UCSD-AML1 (cell line): ENCODE measurements around the gene SORT1.
"Not testable (repeated sequence)": the region's sequence is repeated elsewhere in the genome, so short reads cannot be mapped to it uniquely, and the experiment has no call there.

ENCODE experiments used
- DNase-seq: peaks from one replicate; lab custom pipeline; 2025; ENCODE audit not compliant: unreplicated experiment; lab: John Stamatoyannopoulos, UW

The SORT1 gene

DNA sequence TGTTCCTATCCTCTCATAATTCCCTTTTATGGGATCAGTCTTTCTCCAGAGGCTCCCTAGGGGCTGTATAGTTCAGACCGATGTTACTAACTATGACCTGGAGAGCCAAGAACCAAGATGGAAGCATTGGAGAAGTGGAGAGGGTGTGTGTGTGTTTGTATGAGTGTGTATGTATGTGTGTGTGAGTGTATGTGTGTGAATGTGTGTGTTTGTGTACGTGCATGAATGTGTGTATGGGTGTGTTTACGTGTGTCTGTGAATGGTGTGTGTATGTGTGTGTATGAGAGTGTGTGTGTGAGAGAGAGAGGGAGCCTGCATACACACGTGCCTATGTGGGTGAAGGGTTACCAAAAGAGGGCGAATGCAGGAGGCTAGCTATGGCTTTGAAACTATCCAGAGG lies 95.8 kb downstream of the SORT1 start:
- DNase-seq, result no peak

DNA sequence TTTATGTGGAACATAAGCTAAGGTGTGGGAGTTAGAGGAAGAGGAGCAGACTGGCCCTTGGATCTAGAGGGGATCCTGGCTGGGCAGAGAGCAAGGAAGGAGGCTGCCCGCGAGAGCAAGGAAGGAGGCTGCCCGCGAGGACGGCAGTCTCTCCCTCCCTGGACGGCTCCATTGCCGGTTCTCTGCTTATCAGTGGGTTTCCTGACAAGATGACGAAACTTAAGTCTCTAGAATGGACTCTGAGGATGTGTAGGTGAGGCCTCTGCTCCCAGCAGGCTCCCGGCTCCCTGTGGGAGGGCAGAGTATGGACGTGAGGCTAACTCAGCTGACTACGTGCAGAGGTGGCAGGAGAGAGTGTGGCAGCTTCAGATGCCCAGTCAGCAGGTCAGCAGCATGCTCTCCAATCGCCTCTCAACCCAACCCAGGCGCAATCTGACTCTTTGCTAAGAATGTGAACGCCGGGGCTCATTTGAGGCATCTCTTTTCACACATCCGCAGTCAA lies 97.0 kb downstream of the SORT1 start:
- DNase-seq, result no peak

DNA sequence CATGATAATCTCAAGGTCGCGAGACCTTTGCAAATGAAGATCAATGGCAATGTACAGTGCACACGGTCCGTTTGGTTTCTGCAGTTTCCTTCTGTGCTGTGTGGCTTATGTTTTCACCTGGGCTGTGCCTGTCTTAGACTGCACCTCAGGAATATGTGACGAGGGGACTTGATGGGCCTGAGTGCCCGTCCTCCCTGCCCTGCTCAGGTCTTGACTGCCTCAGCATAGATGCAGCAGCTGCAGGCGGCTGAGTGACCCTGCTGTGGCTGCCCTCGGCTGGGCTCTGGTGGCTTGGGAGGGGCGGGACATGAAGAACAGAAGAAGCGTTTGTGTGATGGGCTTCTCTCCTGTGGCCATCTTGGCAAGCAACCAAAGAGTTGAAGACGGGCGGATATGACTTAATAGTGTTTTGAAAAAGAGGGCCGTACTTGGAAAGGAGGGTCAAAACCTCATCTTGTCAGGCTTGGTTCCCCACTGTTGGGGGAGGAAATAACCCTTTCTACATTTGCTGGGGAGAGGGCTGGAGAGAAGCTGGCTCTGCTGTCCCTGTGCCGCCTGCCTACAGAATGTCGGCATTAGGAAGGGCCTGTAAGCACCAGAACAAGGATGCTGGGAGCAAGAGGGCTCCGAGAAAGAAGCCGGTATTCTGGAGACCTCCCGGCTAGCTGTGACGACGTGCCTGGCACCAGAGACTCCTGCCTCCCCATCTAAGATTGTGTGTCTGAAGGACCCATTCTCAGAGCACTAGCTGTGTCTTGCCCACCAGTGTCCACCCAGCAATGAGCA lies 98.0 kb downstream of the SORT1 start:
- no peak for DNase-seq

DNA sequence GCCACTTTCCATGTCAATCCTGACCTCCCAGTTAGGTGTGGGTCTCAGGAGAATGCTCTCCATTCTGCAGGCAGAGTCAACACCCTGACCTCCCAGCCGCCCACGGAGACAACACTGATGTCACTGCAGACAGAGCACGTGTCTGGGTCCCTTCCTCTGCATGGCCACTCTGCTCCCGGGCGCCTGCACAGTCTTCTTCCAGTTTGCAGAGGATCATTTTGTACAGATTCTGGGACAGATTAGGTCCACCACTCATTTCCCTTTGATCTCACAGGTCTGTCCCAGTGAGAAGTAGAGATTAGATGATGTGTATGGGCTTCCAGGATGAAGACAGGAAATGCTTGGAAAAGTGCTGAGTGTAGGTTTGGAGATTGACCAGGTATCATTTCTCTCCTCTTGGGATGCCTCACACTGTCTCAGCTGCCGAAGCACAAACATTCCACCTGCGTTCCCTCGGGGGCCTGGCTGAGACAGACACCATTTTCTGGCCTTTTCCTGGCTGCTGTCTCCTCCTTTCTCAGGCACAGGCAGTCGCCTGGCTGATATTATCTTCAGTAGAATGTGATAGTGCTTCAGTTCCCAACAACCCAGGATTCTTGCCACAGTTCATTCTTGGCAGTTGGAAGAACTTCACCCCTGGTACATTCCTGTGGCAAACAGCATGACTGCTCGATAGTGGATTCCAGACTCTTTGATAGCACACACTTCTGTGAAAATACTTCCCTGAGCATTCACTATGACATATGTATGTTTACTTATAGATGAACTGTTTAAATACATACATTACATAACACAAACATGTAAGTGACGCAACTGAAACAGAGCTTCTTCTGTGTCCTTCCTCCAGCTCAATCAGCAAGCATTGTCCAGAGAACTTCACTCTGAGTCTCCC lies 98.8 kb downstream of the SORT1 start:
- no peak for DNase-seq

DNA sequence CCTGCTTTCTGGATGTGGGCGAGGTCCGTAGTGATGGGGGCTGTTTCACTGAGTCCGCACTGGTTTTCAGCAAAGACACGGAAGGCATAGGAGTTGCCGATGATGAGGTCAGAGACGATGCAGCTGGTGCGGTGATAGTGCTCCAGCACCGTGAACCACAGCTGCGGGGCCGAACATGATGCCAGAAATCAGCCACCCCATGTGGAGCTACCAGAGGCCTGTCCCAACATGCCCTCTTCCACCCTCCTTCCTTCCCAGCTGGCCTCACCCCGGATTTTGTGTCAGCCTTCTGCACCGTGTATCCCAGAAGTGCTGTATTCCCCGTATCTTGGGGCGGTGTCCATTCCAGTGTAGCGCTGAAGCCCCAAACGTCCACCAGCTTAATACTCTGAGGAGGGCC lies 100.9 kb downstream of the SORT1 start:
- DNase-seq, result no peak

DNA sequence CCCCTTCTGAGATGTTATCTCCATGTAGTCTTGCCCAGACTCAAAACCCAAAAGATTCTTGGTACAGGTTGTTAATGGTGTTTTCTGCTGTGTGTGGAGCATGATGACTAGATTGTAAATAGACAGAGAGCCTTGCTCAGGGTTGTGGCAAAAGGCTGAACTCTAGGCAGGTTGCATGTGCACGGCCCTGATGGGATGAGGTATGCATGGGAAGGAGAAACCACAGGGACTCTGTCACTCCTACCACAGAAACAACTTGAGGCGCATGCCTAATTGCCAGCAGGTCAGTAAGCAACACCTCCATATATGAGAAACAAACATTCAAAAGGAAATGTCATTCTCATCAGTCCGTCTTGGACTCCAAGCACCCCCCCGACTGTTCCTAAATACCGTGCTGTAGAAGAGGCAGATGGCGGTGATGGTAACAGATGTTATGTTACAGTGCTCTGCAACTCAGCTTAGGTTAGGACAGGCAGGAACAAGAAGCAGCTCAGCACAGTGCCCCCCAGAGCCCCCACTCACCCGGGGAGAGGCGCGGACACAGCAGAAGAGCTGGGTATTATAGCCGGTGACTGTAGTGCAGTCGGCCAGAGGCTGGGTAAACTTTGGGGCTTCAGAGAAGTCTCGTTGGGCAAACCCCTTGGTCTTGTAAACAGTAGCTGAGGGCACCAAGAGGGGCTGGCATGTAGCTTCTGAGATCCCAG lies 101.9 kb downstream of the SORT1 start:
- DNase-seq, result no peak

DNA sequence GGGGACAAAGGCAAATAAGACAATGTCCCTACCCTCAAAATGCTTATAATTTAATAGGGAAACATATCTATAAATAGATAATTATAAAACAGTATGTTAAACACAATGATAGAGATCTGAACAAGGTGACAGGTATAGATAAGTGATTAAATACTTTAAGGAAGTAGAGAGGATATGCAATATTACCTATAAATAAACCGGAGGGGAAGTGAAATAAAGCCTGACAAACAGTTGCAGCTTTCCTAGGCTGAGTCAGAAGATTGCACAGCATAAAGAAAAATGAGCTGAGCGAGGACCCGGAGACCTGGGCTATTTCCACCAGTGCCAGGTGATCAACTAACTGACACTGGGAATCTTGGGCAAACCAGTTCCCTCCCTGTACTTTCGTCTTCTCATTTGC lies 103.2 kb downstream of the SORT1 start:
- no peak for DNase-seq

DNA sequence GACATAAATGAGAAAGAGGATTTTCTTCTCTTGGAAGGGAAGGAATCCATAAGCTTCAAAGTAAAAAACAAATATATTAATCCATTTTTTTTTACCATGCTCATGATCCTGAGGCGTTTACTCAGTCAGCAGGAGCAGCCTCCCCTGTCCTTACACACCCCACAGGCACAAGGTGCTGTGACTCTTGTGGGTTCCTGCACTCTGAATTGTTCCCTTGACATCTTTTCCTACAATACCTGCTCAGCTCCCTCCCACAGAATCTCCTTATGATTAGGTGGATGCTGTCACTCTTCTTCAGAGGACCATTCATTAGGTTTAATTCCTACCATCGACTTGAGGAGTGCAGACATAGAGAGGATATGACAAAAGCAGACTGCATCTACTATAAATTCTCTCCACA lies 104.7 kb downstream of the SORT1 start:
- no peak for DNase-seq

DNA sequence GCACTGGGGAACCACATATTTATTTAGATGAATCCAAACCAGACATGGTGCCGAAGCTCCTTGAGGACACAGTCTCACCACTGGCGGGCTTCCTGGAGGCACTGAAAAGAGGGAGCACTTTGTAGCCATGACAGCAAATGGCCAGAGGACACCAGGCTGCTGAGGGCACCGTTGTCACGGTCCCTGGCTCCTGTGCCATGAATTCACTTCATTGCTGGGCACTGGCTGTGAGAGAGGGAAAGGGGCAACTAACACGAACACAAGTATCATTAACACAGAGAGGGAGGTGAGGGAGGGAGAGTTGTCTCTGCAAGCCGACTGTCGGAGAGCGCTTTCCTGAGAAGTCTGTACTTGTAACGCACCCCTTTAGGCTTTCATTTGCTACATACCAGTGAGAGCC lies 105.4 kb downstream of the SORT1 start:
- DNase-seq, result no peak

DNA sequence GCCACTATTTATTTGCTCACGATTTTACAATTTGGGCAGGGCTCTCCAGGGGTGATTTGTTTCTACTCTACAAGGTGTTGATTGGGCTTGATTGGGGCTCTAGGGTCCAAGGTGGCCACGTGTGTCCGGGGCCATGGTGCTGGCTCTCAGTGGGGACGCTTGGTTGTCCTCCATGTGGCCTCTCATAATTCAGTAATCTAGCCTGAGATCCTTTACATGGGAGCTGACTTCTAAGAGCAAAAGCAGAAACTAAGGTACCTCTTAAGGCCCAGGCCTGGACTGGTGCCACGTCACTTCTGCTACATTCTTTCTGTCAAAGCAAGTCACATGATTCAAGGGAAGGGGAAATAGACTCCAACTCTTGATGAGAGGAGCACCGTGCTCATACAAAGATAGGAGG lies 106.7 kb downstream of the SORT1 start:
- no peak for DNase-seq

DNA sequence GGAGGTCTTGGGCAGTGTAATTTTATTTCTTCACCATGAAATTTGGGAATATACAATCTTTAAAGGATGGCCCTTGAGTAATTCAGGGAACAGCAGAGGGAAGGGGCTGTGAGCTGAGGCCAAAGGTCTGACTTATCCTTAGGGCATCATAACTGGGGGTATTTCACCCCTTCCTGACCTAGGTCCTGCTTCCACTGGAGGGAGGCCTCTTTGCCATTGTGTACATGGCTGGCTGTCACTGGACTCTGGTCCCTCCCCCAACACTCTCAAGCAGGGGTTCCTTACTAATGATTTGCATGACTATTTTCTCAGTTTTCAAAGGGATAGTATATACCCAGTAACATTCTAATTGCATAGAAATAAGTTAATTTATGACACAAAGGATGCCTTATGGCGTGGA lies 107.6 kb downstream of the SORT1 start:
- no peak for DNase-seq

DNA sequence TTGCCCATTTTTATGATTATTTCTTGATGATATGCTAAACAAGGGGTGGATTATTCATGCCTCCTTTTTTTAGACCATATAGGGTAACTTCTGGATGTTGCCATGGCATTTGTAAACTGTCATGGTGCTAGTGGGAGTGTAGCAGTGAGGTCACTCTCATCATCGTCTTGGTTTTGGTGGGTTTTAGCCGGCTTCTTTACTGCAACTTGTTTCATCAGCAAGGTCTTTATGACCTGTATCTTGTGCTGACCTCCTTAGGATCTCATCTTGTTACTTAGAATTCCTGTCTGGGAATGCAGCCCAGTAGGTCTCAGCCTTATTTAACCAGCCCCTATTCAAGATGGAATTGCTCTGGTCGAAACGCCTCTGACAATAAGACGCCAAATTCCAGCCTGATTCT lies 111.0 kb downstream of the SORT1 start:
- not testable (repeated sequence) for DNase-seq

DNA sequence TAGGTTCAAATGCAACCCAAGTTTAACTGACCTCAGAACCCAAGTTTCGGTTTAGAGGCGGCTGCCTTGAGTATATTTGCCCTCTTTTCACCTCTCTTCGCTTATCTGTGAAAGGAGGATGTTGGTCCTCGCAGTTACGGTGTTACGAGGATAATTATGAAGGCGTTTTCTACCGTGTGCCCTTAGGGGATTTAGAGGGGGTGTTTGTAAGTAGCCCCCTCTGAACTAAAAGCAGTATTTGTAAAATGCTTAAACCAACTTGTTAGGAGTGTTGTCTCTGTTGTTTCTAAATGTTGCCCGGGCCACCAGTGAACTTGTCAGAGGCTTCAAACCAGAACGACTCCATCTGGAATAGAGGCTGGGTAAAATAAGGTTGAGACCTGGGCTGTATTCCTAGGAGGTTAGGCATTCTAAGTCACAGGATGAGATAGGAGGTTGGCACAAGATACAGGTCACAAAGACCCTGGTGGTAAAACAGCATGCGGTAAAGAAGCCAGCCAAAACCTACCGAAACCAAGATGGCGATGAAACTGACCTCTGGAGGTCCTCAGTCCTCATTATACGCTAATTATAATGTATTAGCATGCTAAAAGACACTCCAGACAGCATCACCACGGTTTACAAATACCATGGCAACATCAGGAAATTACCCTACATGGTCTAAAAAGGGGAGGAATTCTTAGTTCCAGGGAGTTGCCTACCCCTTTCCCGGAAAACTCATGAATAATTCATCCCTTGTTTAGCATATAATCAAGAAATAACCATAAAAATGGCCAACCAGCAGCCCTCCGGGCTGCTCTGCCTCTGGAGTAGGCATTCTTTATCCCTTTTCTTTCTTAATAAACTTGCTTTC lies 113.7 kb downstream of the SORT1 start:
- DNase-seq, result no peak

DNA sequence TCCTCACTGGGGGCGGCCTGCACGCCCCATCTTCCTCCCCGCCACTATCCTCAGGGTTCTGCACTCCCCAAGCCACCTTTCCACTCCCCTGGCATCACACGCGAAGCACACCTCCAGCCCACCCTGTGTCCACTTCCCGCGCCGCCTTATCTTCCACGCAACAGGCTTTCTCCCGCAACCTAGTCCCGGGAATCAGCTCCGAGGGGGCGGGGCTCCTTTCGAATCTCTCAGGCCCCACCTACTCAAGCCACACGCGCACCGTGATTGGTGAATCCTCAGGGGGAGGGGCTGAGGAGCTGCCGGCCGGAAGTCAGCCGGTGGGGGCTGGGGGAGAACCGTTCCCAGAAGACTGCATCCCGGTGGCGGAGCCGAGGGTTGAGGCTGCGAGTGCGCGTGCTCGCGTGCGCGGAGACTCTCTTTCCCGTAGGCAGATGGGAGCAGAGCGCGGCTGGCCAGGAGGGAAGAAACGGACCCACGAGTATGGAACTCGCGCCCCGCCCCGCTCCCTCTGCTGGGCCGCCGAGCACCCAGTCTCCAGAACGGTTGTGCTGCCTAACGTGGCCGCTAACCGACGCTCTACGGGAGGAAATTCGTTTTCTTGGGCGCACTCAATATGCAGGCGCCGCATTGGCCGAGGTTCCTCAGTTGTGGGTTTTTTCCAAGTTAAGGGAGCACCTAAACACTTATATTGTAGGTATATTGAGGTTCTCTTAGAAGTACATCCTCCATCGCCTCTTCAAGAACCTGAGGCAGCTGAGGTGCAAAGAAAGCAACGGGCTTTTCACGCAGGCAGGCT lies 114.6 kb downstream of the SORT1 start, which contains the start of gene PSRC1:
PSRC1 (minus strand) TSS at position 194 of the 796 bp plus-strand sequence.
- DNase-seq, result peak; percentile 93

DNA sequence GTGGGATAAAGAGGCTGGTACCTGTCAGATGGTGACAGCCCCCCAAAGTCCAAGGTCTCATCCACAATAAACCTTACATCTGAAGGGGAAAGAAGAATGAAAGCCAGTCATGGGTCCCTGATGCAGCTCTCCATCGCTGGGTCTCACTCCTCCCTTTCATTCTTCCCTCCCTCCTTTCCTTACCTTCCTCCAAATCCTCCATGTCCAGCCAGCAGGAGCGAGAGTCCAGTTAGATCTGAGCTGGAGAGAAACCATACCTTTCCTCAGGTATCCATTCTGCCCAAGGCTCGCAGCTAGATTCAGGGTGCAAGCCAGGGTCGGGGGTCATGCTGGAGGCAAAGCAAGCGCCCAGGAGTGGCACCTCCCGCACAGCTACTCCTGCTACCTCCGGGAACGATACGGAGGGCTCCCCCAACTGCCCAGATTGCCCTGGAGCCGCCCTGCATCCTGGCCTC lies 115.2 kb downstream of the SORT1 start:
- DNase-seq, result no peak

DNA sequence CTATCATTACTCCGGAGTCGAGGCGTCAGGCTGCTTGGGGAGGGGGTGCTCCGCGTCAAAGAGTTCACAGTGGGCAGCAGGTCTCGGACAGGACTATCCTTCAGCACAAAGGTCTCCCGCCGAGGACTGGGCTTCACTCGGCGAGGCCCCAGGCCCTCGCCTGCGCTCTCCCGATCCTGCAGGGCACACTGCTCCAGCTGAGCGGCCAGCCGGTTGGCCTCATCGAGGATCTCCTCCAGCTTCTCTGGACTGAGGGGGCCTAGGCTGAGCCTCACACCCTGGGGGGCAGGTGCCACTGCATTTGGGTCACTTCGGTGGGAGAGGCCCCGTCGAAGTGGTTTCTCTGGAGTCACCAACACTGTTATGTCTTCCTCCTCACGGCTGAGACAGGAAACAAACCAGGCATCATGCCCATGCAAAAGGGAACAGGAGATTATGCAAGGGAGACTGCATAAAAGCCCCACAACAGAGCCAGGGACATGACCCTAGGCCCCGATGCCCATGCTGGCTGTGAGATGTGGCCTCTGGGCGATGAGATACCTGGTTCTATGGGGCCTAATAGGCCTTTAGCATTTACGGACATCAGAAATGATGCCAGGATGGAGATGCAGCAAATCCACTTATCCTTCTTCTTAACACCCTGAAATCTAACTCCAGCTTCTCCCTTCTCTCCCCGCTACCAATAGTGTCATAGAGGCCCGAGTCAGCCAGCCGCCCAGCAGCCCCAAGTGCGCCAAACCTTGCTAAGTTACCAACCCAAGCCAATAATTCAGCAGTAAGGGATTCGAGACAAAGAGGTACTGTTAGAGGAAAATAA lies 115.8 kb downstream of the SORT1 start:
- DNase-seq, result no peak

DNA sequence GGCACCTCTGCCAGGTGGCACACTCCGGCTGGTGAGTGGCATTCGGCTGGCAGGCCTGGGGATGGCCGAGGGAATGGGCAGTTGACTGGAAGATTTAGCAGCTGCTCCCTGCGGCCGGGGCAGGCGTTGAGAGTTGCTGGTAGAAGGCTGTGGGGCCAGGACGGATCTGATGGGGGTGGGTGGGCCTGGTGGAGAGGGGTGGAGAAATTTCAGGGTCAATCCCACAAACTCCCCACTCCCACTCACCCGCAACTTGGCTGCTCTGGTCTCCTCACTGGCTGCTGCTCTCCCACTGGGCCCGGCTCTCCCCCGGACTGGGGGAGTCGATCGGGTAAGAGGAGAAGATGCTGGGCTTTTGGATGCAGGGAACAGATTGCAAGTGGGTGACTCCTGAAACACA lies 116.9 kb downstream of the SORT1 start:
- no peak for DNase-seq

DNA sequence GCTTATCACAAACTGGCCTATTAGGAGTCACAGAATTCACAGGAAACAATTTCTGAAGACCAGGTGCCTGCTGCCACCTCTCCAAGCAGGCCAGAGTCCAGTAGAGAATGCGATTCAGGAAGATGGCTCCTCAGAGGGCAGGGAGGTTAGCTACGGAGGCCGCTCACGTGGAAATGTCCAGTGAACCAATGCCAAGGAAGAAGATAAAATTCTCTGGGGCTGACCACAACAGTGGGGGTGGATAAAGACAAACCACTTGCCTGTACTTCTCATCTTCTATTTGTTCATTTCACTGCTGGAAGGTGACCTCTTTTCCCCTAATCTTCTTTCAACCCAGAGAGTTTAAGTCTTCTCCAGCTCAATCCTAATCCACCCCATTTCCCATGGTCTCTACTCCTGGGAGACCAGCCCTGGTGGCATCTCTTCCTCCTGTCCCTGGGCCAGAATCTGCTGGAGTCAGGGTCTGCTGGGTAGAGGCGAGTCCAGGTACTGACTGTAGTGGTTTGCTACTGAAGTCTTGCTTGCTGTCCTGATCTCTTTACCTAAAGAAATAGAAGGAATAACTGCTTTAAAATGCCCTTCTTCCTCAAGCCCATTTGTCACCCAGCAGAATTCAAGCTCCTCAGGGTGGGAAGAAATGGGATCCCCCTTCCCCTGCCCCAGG lies 118.0 kb downstream of the SORT1 start:
- DNase-seq, result no peak
